Smooth muscle cell (in vitro differentiated cells): ENCODE measurements around the gene OR10G2. TPM values are rescaled to one million over a fixed set of nuclear protein-coding genes. Genes with fewer than 3 reads are reported as not detected.
"Not testable (repeated sequence)": the region's sequence is repeated elsewhere in the genome, so short reads cannot be mapped to it uniquely, and the experiment has no call there.

ENCODE experiments used
- DNase-seq: peaks from one replicate; lab custom pipeline; 2025; ENCODE audit not compliant: unreplicated experiment; lab: John Stamatoyannopoulos, UW
- H2AFZ ChIP-seq: fragments of 200-600 bp; sonication (generic); 2 replicates; pipeline ENCODE4 v1.6.0; 2016; ENCODE audit warnings: antibody characterized with exemption, low read depth, mild to moderate bottlenecking
- H3F3A ChIP-seq: fragments of 200-600 bp; sonication (generic); 2 replicates; pipeline ENCODE4 v1.6.0; 2017; ENCODE audit warnings: antibody characterized with exemption, low read depth
- H3K27ac ChIP-seq: fragments of 200-600 bp; sonication (generic); 2 replicates; pipeline ENCODE4 v1.5.1; 2016; ENCODE audit warnings: low read depth, mild to moderate bottlenecking
- H3K27me3 ChIP-seq: fragments of 200-600 bp; sonication (generic); 2 replicates; pipeline ENCODE4 v1.6.1; 2016; ENCODE audit warnings: low read depth, mild to moderate bottlenecking
- H3K36me3 ChIP-seq: fragments of 200-600 bp; sonication (generic); 2 replicates; pipeline ENCODE4 v1.5.1; 2016; ENCODE audit warnings: low read depth
- H3K4me1 ChIP-seq: fragments of 200-600 bp; sonication (generic); 2 replicates; pipeline ENCODE4 v1.5.1; 2016; ENCODE audit warnings: low read depth
- H3K4me2 ChIP-seq: fragments of 200-600 bp; sonication (generic); 2 replicates; pipeline ENCODE4 v1.6.0; 2016; ENCODE audit warnings: mild to moderate bottlenecking
- H3K4me3 ChIP-seq: fragments of 200-600 bp; sonication (generic); 2 replicates; pipeline ENCODE4 v1.5.1; 2016; ENCODE audit warnings: mild to moderate bottlenecking
- H3K79me2 ChIP-seq: fragments of 200-600 bp; sonication (generic); 2 replicates; pipeline ENCODE4 v1.6.0; 2016; ENCODE audit warnings: low read depth, mild to moderate bottlenecking
- H3K9ac ChIP-seq: fragments of 200-600 bp; sonication (generic); 2 replicates; pipeline ENCODE4 v1.6.0; 2016; ENCODE audit warnings: low read depth
- H3K9me3 ChIP-seq: fragments of 200-600 bp; sonication (generic); replicated peaks from 2 replicates; pipeline ENCODE4 v1.5.1; 2016; ENCODE audit warnings: low read depth
- H4K20me1 ChIP-seq: fragments of 200-600 bp; sonication (generic); 2 replicates; pipeline ENCODE4 v1.6.0; 2016; ENCODE audit warnings: low read depth
- CTCF ChIP-seq: fragments of 200-600 bp; sonication (generic); IDR thresholded peaks from 2 replicates; pipeline ENCODE4 v1.5.1; 2017; ENCODE audit warnings: borderline replicate concordance, mild to moderate bottlenecking, antibody characterized with exemption; ENCODE audit not compliant: insufficient read depth, poor library complexity, severe bottlenecking
- WGBS: methylation state at CpG from one replicate; pipeline ENCODE4 v1.1.7; 2016; ENCODE audit warnings: low lambda C conversion rate; 5-methylcytosine and 5-hydroxymethylcytosine counted together
- polyA plus RNA-seq: library from polyadenylated mRNA; unstranded; fragments of >200 nt; fragmentation: Nextera tagmentation; extraction: Ambion mirVana; gene quantifications from 2 replicates; pipeline ENCODE4 v1.2.1, GENCODE V29; 2016
- total RNA-seq: library from RNA; depleted of rRNA; stranded (reverse); fragments of >200 nt; gene quantifications from 2 replicates; pipeline ENCODE4 v1.2.3, GENCODE V29; 2014

Gene OR10G2
- total and polyA plus RNA-seq, 2 experiments from 2014 or later = not detected

GRCh38 chr14:21626491-21627230, 8.1 kb downstream of the OR10G2 start:
- no peaks in the 10 kb centered on the region for H3K4me1 ChIP-seq
- TF ChIP-seq CTCF = no peak
- no peaks in the 10 kb centered on the region for H3K9me3 ChIP-seq
- H3K4me2 ChIP-seq = no peak overlapping the region
- no peaks in the 10 kb centered on the region for H4K20me1 ChIP-seq
- no peak for DNase-seq
- WGBS = 64% methylated on average over 3 of the region's 3 CpGs
- H3K27me3 ChIP-seq = no peaks in the 10 kb centered on the region
- no peak overlapping the region for H2AFZ ChIP-seq
- no peaks in the 10 kb centered on the region for H3K36me3 ChIP-seq
- H3K9ac ChIP-seq = no peak overlapping the region
- no peaks in the 10 kb centered on the region for H3K79me2 ChIP-seq
- H3K4me3 ChIP-seq = no peak overlapping the region
- no peaks in the 10 kb centered on the region for H3F3A ChIP-seq
- no peak overlapping the region for H3K27ac ChIP-seq

- H3K4me2 ChIP-seq = no peak overlapping the region
These were observed 17.1 kb downstream of the OR10G2 start for GRCh38 chr14:21617614-21618013.

GRCh38 chr14:21614240-21614639, 20.5 kb downstream of the OR10G2 start:
- Histone ChIP-seq H3K9me3 (no peaks in the 10 kb centered on the region), H3F3A (no peaks in the 10 kb centered on the region), H3K27me3 (no peaks in the 10 kb centered on the region), H3K4me2 (no peak overlapping the region), H3K4me1 (no peaks in the 10 kb centered on the region), H3K36me3 (no peaks in the 10 kb centered on the region), H4K20me1 (no peaks in the 10 kb centered on the region), H3K79me2 (no peaks in the 10 kb centered on the region), H3K27ac (no peak overlapping the region), H3K4me3 (no peak overlapping the region), H3K9ac (no peak overlapping the region), H2AFZ (no peak overlapping the region)
- TF ChIP-seq CTCF = no peak
- DNase-seq = no peak
- WGBS = 63% methylated on average over 1 of the region's 1 CpG

More at GRCh38 chr14:21617614-21618013, 17.1 kb downstream of the OR10G2 start:
- Histone ChIP-seq H3K4me1 (no peaks in the 10 kb centered on the region), H3K27me3 (no peaks in the 10 kb centered on the region), H3K36me3 (no peaks in the 10 kb centered on the region), H3F3A (no peaks in the 10 kb centered on the region), H3K9ac (no peak overlapping the region), H2AFZ (no peak overlapping the region), H3K27ac (no peak overlapping the region), H3K9me3 (no peaks in the 10 kb centered on the region), H3K4me3 (no peak overlapping the region), H3K79me2 (no peaks in the 10 kb centered on the region), H4K20me1 (no peaks in the 10 kb centered on the region)
- DNase-seq = no peak
- WGBS = 79% methylated on average over 8 of the region's 8 CpGs
- no peak for TF ChIP-seq CTCF

GRCh38 chr14:21612324-21612723, 22.4 kb downstream of the OR10G2 start:
- H3K4me1 ChIP-seq = no peaks in the 10 kb centered on the region
- no peak for DNase-seq
- no peak overlapping the region for H3K4me2 ChIP-seq
- H3K27ac ChIP-seq = no peak overlapping the region
- no peak overlapping the region for H3K4me3 ChIP-seq
- no peaks in the 10 kb centered on the region for H3K36me3 ChIP-seq
- no peaks in the 10 kb centered on the region for H4K20me1 ChIP-seq
- H3K79me2 ChIP-seq = no peaks in the 10 kb centered on the region
- H2AFZ ChIP-seq = no peak overlapping the region
- no peaks in the 10 kb centered on the region for H3F3A ChIP-seq
- no peak for TF ChIP-seq CTCF
- H3K9me3 ChIP-seq = no peaks in the 10 kb centered on the region
- 88% methylated on average over 6 of the region's 6 CpGs for WGBS
- H3K27me3 ChIP-seq = no peaks in the 10 kb centered on the region
- H3K9ac ChIP-seq = no peak overlapping the region

- not testable (repeated sequence) for H3K4me3 ChIP-seq, H3K27me3 ChIP-seq, H3K4me1 ChIP-seq, H3K9ac ChIP-seq, H3K36me3 ChIP-seq, H3K27ac ChIP-seq, H3K79me2 ChIP-seq, H4K20me1 ChIP-seq, DNase-seq, H3K9me3 ChIP-seq, H3F3A ChIP-seq, H3K4me2 ChIP-seq, H2AFZ ChIP-seq
- 98% methylated on average over 8 of the region's 8 CpGs for WGBS
These were observed 32.6 kb downstream of the OR10G2 start for GRCh38 chr14:21602181-21602580.
